Transverse colon (tissue), 4 donors: ENCODE measurements around the gene IFITM2. TPM values are rescaled to one million over a fixed set of nuclear protein-coding genes. Genes with fewer than 3 reads are reported as not detected.
"Not testable (repeated sequence)": the region's sequence is repeated elsewhere in the genome, so short reads cannot be mapped to it uniquely, and the experiment has no call there.

ENCODE experiments used
- DNase-seq: peaks from one replicate; pipeline ENCODE4 v3.0.0-alpha.2; 2019
- H3K27ac ChIP-seq, 4 donors: fragments of 200-600 bp; sonication (generic); 2 replicates each; pipeline ENCODE4 v1.5.1; 2016 to 2018; ENCODE audit warnings: inconsistent platforms in 4 of 4
- H3K27me3 ChIP-seq: fragments of 200-600 bp; sonication (generic); 2 replicates; pipeline ENCODE4 v1.5.1; 2017; ENCODE audit warnings: inconsistent platforms
- H3K36me3 ChIP-seq, 4 donors: fragments of 200-600 bp; sonication (generic); 2 replicates each; pipeline ENCODE4 v1.5.1; 2017 to 2019; ENCODE audit warnings: inconsistent platforms in 4 of 4
- H3K4me1 ChIP-seq, 4 donors: fragments of 200-600 bp; sonication (generic); 2 replicates each; pipeline ENCODE4 v1.5.1; 2017 to 2020; ENCODE audit warnings: inconsistent platforms in 4 of 4
- H3K4me3 ChIP-seq, 4 donors: fragments of 200-600 bp; sonication (generic); 1 replicate in 1 of 4; 2 replicates in 3 of 4; pipeline versions ENCODE4 v1.5.1 to v1.6.1; 2017 to 2019; ENCODE audit warnings: inconsistent platforms in 4 of 4
- H3K9me3 ChIP-seq, 2 donors: fragments of 200-600 bp; sonication (generic); 2 replicates each; pipeline ENCODE4 v1.5.1; 2017 to 2019; ENCODE audit warnings: inconsistent platforms in 2 of 2
- CTCF ChIP-seq, 5 experiments: fragments of 200-600 bp in 3 of 5; fragments of 450-650 bp in 2 of 5; sonication (generic) in 3 of 5; IDR thresholded peaks; 1 replicate in 2 of 5; 2 replicates in 3 of 5; pipeline ENCODE4 v1.5.1; 2016 to 2017; ENCODE audit warnings: antibody characterized with exemption in 5 of 5, inconsistent platforms in 3 of 5, mild to moderate bottlenecking in 2 of 5, moderate library complexity in 1 of 5
- EP300 ChIP-seq: sonication (generic); formaldehyde crosslinking; IDR thresholded peaks from one replicate; pipeline ENCODE4 v1.6.1; 2017; ENCODE audit warnings: antibody characterized with exemption, low read depth
- POLR2A ChIP-seq: fragments of 450-650 bp; IDR thresholded peaks from one replicate; pipeline ENCODE4 v1.6.1; 2016; ENCODE audit warnings: antibody characterized with exemption, mild to moderate bottlenecking, moderate library complexity
- POLR2AphosphoS5 ChIP-seq, 3 donors: sonication (generic); formaldehyde crosslinking; IDR thresholded peaks; one replicate each; pipeline ENCODE4 v1.6.1; 2016; ENCODE audit warnings: antibody characterized with exemption in 3 of 3
- WGBS, 2 donors: methylation state at CpG; one replicate each; pipeline ENCODE4 v1.1.5; 2018; ENCODE audit warnings: low coverage in 1 of 2; 5-methylcytosine and 5-hydroxymethylcytosine counted together
- in situ Hi-C, 4 donors: fragments of 200-750 bp; cut with MboI; loops; one replicate each; pipeline versions ENCODE4 v1.15.0 to v1.15.1; 2017; ENCODE audit warnings: low sequenced_read_pairs in 3 of 4, low pct_ligation_motif_present in 1 of 4, low pct_unique_long_range_greater_than_20kb in 1 of 4
- intact Hi-C: fragments of 100-400 bp; cut with DNase I; formaldehyde crosslinking; loops from one replicate; pipeline ENCODE4 v1.15.1; 2023; ENCODE audit warnings: low total_unique reads
- total RNA-seq, 4 donors: library from RNA; depleted of rRNA; stranded (reverse); fragments of >200 nt; gene quantifications; one replicate each; pipeline ENCODE4 v1.1.0, GENCODE V29; 2016

The IFITM2 gene
- 10 to 100 TPM; 19.1 to 78.6 (median 49.8) TPM for total RNA-seq

- Histone ChIP-seq H3K4me3 (peak within 1 kb of the TSS; percentile 14 to 50 (median 29)), H3K4me1 (peaks cover 16 to 38% (median 21%) of the 10 kb centered on the region in 4 donors), H3K27ac (peak within 1 kb of the TSS; percentile 69 to 89 (median 81))
- not testable (repeated sequence) for H3K9me3 ChIP-seq, H3K36me3 ChIP-seq, H3K27me3 ChIP-seq
- peak; percentile 75 for DNase-seq
- peak; percentile 60 for TF ChIP-seq POLR2A
- TF ChIP-seq EP300, result peak; percentile 60
- peak; percentile 78 to 85 (median 83) for TF ChIP-seq POLR2AphosphoS5 (IDR thresholded peaks at IDR 0.05)
- intact Hi-C loops (loop anchor here (5.0 kb wide), 1 partner anchor 49 kb away; no protein-coding TSS in a partner anchor), in situ Hi-C loops (loop anchor here in 1 of 4 donors (5.0 kb wide), 1 partner anchor 59 kb away; the partner anchor contains the start of gene B4GALNT4)
- 4 to 21% methylated on average over 4 to 15 of the region's 28 CpGs for WGBS, 2 donors
Measured at GRCh38 chr11:307766-308708, at the start of gene IFITM2. IFITM2 (plus strand) TSS chr11:307816; CDS start chr11:308193, 377 bp downstream.

GRCh38 chr11:259413-259812 is 48.2 kb upstream of the IFITM2 start:
- no peaks in the 10 kb centered on the region for H3K9me3 ChIP-seq
- H3K27ac ChIP-seq, result no peak overlapping the region
- DNase-seq, result no peak
- no peak for TF ChIP-seq CTCF (IDR thresholded peaks at IDR 0.05)
- no peak for TF ChIP-seq POLR2AphosphoS5 (IDR thresholded peaks at IDR 0.05)
- no peak for TF ChIP-seq EP300
- TF ChIP-seq POLR2A, result no peak
- intact Hi-C loops, result no loop called here
- no peaks in the 10 kb centered on the region for H3K27me3 ChIP-seq
- WGBS, 2 donors, result 72 to 88% methylated on average over 5 to 10 of the region's 10 CpGs
- no peaks in the 10 kb centered on the region for H3K4me1 ChIP-seq
- H3K36me3 ChIP-seq, result no peaks in the 10 kb centered on the region
- no peak overlapping the region for H3K4me3 ChIP-seq
- in situ Hi-C loops, result loop anchor here in 1 of 4 donors (10.0 kb wide), 1 partner anchor 105 kb away; the partner anchor contains the start of gene B4GALNT4

- Histone ChIP-seq H3K27ac (no peak overlapping the region), H3K27me3 (no peaks in the 10 kb centered on the region), H3K4me1 (no peaks in the 10 kb centered on the region), H3K4me3 (no peak overlapping the region), H3K9me3 (no peaks in the 10 kb centered on the region), H3K36me3 (no peaks in the 10 kb centered on the region)
- no peak for TF ChIP-seq EP300
- TF ChIP-seq POLR2A, result no peak
- no peak for TF ChIP-seq POLR2AphosphoS5 (IDR thresholded peaks at IDR 0.05)
- TF ChIP-seq CTCF (IDR thresholded peaks at IDR 0.05), result no peak
- 81 to 100% methylated on average over 4 of the region's 4 CpGs for WGBS, 2 donors
- no peak for DNase-seq
- in situ Hi-C loops (no loop called here), intact Hi-C loops (no loop called here)
Measured at GRCh38 chr11:261624-262023, 46.0 kb upstream of the IFITM2 start.

GRCh38 chr11:266676-267439 is 40.8 kb upstream of the IFITM2 start:
- Histone ChIP-seq H3K9me3 (no peaks in the 10 kb centered on the region), H3K36me3 (no peaks in the 10 kb centered on the region), H3K27me3 (peaks cover 7% of the 10 kb centered on the region), H3K4me1 (peaks cover 0 to 20% (median 15%) of the 10 kb centered on the region in 4 donors), H3K27ac (peak overlapping the region in 1 of 4 donors; percentile 2), H3K4me3 (no peak overlapping the region)
- no peak for DNase-seq
- TF ChIP-seq CTCF (IDR thresholded peaks at IDR 0.05), result no peak
- no peak for TF ChIP-seq POLR2A
- TF ChIP-seq POLR2AphosphoS5 (IDR thresholded peaks at IDR 0.05), result no peak
- TF ChIP-seq EP300, result no peak
- 68 to 91% methylated on average over 4 to 5 of the region's 13 CpGs for WGBS, 2 donors
- intact Hi-C loops (no loop called here), in situ Hi-C loops (no loop called here)
